Smooth muscle cell (in vitro differentiated cells): ENCODE data around the gene CIAPIN1. TPM values are rescaled to one million over a fixed set of nuclear protein-coding genes. Genes with fewer than 3 reads are reported as not detected.

Source experiments
- DNase-seq: peaks from one replicate; lab custom pipeline; 2025; ENCODE audit not compliant: unreplicated experiment; lab: John Stamatoyannopoulos, UW
- H2AFZ ChIP-seq: fragments of 200-600 bp; sonication (generic); 2 replicates; pipeline ENCODE4 v1.6.0; 2016; ENCODE audit warnings: antibody characterized with exemption, low read depth, mild to moderate bottlenecking
- H3F3A ChIP-seq: fragments of 200-600 bp; sonication (generic); 2 replicates; pipeline ENCODE4 v1.6.0; 2017; ENCODE audit warnings: antibody characterized with exemption, low read depth
- H3K27ac ChIP-seq: fragments of 200-600 bp; sonication (generic); 2 replicates; pipeline ENCODE4 v1.5.1; 2016; ENCODE audit warnings: low read depth, mild to moderate bottlenecking
- H3K27me3 ChIP-seq: fragments of 200-600 bp; sonication (generic); 2 replicates; pipeline ENCODE4 v1.6.1; 2016; ENCODE audit warnings: low read depth, mild to moderate bottlenecking
- H3K36me3 ChIP-seq: fragments of 200-600 bp; sonication (generic); 2 replicates; pipeline ENCODE4 v1.5.1; 2016; ENCODE audit warnings: low read depth
- H3K4me1 ChIP-seq: fragments of 200-600 bp; sonication (generic); 2 replicates; pipeline ENCODE4 v1.5.1; 2016; ENCODE audit warnings: low read depth
- H3K4me2 ChIP-seq: fragments of 200-600 bp; sonication (generic); 2 replicates; pipeline ENCODE4 v1.6.0; 2016; ENCODE audit warnings: mild to moderate bottlenecking
- H3K4me3 ChIP-seq: fragments of 200-600 bp; sonication (generic); 2 replicates; pipeline ENCODE4 v1.5.1; 2016; ENCODE audit warnings: mild to moderate bottlenecking
- H3K79me2 ChIP-seq: fragments of 200-600 bp; sonication (generic); 2 replicates; pipeline ENCODE4 v1.6.0; 2016; ENCODE audit warnings: low read depth, mild to moderate bottlenecking
- H3K9ac ChIP-seq: fragments of 200-600 bp; sonication (generic); 2 replicates; pipeline ENCODE4 v1.6.0; 2016; ENCODE audit warnings: low read depth
- H3K9me3 ChIP-seq: fragments of 200-600 bp; sonication (generic); replicated peaks from 2 replicates; pipeline ENCODE4 v1.5.1; 2016; ENCODE audit warnings: low read depth
- H4K20me1 ChIP-seq: fragments of 200-600 bp; sonication (generic); 2 replicates; pipeline ENCODE4 v1.6.0; 2016; ENCODE audit warnings: low read depth
- CTCF ChIP-seq: fragments of 200-600 bp; sonication (generic); IDR thresholded peaks from 2 replicates; pipeline ENCODE4 v1.5.1; 2017; ENCODE audit warnings: borderline replicate concordance, mild to moderate bottlenecking, antibody characterized with exemption; ENCODE audit not compliant: insufficient read depth, poor library complexity, severe bottlenecking
- WGBS: methylation state at CpG from one replicate; pipeline ENCODE4 v1.1.7; 2016; ENCODE audit warnings: low lambda C conversion rate; 5-methylcytosine and 5-hydroxymethylcytosine counted together
- polyA plus RNA-seq: library from polyadenylated mRNA; unstranded; fragments of >200 nt; fragmentation: Nextera tagmentation; extraction: Ambion mirVana; gene quantifications from 2 replicates; pipeline ENCODE4 v1.2.1, GENCODE V29; 2016
- total RNA-seq: library from RNA; depleted of rRNA; stranded (reverse); fragments of >200 nt; gene quantifications from 2 replicates; pipeline ENCODE4 v1.2.3, GENCODE V29; 2014

CIAPIN1 gene
- total and polyA plus RNA-seq, 2 experiments from 2014 or later: 36.6 to 58.1 TPM

- 90% methylated on average over 7 of the region's 7 CpGs for WGBS
Observed at GRCh38 chr16:57388359-57389086, 58.7 kb downstream of the CIAPIN1 start.

GRCh38 chr16:57387598-57388354 lies 59.4 kb downstream of the CIAPIN1 start:
- WGBS: 86% methylated on average over 3 of the region's 3 CpGs
- Histone ChIP-seq H3K4me3 (no peak overlapping the region), H3K9me3 (no peaks in the 10 kb centered on the region), H3K27ac (no peak overlapping the region), H3K27me3 (no peaks in the 10 kb centered on the region), H3K36me3 (no peaks in the 10 kb centered on the region), H3K4me1 (no peaks in the 10 kb centered on the region), H4K20me1 (no peaks in the 10 kb centered on the region), H3K4me2 (no peak overlapping the region), H3K79me2 (no peaks in the 10 kb centered on the region), H2AFZ (no peak overlapping the region), H3K9ac (no peak overlapping the region), H3F3A (no peaks in the 10 kb centered on the region)
- DNase-seq: no peak
- no peak for TF ChIP-seq CTCF

More at GRCh38 chr16:57388359-57389086, 58.7 kb downstream of the CIAPIN1 start:
- H3K36me3 ChIP-seq: no peaks in the 10 kb centered on the region
- H3K4me2 ChIP-seq: no peak overlapping the region
- no peaks in the 10 kb centered on the region for H3K79me2 ChIP-seq
- no peaks in the 10 kb centered on the region for H3K27me3 ChIP-seq
- DNase-seq: no peak
- H3F3A ChIP-seq: no peaks in the 10 kb centered on the region
- no peak overlapping the region for H3K4me3 ChIP-seq
- H4K20me1 ChIP-seq: no peaks in the 10 kb centered on the region
- no peaks in the 10 kb centered on the region for H3K9me3 ChIP-seq
- no peaks in the 10 kb centered on the region for H3K4me1 ChIP-seq
- TF ChIP-seq CTCF: no peak
- no peak overlapping the region for H3K27ac ChIP-seq
- no peak overlapping the region for H2AFZ ChIP-seq
- H3K9ac ChIP-seq: no peak overlapping the region

GRCh38 chr16:57386381-57386951 lies 60.7 kb downstream of the CIAPIN1 start:
- H3K4me3 ChIP-seq: no peak overlapping the region
- no peak overlapping the region for H3K4me2 ChIP-seq
- H3K9ac ChIP-seq: no peak overlapping the region
- no peak overlapping the region for H3K27ac ChIP-seq
- H2AFZ ChIP-seq: no peak overlapping the region
- no peak for TF ChIP-seq CTCF
- no peaks in the 10 kb centered on the region for H3F3A ChIP-seq
- no peak for DNase-seq
- no peaks in the 10 kb centered on the region for H4K20me1 ChIP-seq
- no peaks in the 10 kb centered on the region for H3K79me2 ChIP-seq
- H3K4me1 ChIP-seq: no peaks in the 10 kb centered on the region
- no peaks in the 10 kb centered on the region for H3K27me3 ChIP-seq
- 79% methylated on average over 5 of the region's 5 CpGs for whole genome bisulfite sequencing
- H3K36me3 ChIP-seq: no peaks in the 10 kb centered on the region
- no peaks in the 10 kb centered on the region for H3K9me3 ChIP-seq
